Measurements from ENCODE around the gene CLDN24.

GRCh38 chr4:183312841-183313240 is 9.4 kb downstream of the CLDN24 start:
- TF ChIP-seq CTCF (IDR thresholded peaks at IDR 0.05) (no peak), ZFX (IDR thresholded peaks at IDR 0.05; ENCODE audit: borderline replicate concordance) (no peak)
